NCI-H128 (cell line): ENCODE measurements around the gene MASTL.

Experiments
- DNase-seq: peaks from one replicate; lab custom pipeline; 2025; ENCODE audit not compliant: unreplicated experiment; lab: John Stamatoyannopoulos, UW

Gene MASTL

DNA sequence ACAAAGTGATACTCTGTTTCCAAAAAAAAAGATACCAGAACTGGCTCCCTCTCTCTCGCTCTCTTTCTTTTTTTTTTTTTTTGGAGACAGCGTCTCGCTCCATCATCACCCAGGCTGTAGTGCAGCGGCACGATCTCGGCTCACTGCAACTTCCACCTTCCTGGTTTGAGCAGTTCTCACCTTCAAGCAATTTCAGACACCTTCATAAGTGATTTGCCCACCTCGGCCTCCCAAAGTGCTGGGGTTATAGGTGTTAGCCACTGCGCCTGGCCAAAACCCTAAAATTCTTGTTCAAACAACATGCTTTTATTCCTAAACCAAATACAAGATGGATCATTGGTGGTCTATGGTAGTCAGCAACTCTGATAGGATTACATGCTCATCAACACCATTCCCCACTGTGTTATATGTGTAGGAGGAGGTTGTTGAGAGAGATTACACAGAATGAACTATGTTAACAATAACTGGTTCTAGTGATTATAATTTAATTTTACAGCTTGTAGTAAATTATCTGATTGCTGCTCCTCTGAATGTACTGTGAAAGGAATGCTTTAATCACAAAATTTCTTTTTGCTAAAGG is 69.9 kb downstream of the MASTL start:
- no peak for DNase-seq

DNA sequence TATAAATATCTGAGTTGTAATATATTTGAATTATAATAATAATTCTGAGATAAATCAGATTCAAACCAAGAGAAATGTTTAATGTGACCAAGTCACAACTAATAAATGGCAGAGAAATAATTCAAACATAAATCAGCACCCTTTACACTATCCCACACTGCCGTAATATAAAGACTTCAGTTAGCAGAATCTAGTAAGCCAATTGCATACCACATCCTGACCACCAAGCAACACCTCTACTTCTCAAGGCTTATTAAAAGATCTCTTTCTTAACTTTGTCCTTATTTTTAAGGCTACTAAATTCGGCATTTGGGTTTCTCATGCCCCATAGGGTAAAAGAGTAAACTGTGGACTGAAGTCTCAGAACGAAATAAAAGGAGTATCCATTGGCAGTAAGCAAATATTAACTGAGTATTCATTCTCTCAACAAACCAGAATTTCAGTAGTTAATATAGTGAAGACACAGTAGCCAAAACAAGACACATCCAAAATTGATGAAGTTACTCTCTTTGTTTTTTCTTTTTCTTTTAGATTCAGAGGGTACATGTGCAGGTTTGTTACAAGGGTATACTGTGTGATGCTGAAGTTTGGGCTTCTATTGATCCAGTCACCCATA is 70.6 kb downstream of the MASTL start:
- DNase-seq, result no peak

- no peak for DNase-seq
Measured at GRCh38 chr10:27230022-27230421, 74.9 kb downstream of the MASTL start.

DNA sequence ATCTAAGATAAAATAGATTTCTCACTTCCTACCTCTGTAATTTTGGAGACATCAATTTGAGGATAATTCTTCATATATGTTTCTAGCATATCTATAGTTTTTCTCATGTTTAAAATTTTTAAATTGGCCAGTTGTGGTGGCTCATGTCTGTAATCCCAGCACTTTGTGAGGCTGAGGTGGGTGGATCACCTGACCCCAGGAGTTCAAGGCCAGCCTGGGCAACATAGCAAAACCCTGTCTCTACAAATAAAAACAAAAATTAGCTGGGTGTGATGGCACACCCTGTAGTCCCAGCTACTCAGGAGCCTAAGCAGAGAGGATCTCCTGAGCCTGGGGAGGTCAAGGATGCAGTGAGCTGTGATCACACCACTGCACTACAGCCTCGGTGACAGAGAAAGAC is 80.6 kb downstream of the MASTL start:
- no peak for DNase-seq
